ENCODE measurements around the gene COX6A2.

The COX6A2 gene

GRCh38 chr16:31404353-31405064 is 23.7 kb downstream of the COX6A2 start:
- Histone ChIP-seq H3K27ac (no peak overlapping the region), H3K4me3 (peak overlapping the region; percentile 17)
- TF ChIP-seq CTCF (IDR thresholded peaks at IDR 0.05): no peak
- DNase-seq (ENCODE audit: low spot score): no peak

- TF ChIP-seq CTCF (IDR thresholded peaks at IDR 0.05): no peak
- no peak for DNase-seq (ENCODE audit: low spot score)
- Histone ChIP-seq H3K27ac (no peak overlapping the region), H3K4me3 (peak overlapping the region; percentile 17)
Observed at GRCh38 chr16:31403590-31404352, 24.4 kb downstream of the COX6A2 start.

GRCh38 chr16:31402687-31403086 is 25.5 kb downstream of the COX6A2 start:
- no peak for DNase-seq (ENCODE audit: low spot score)
- no peak for TF ChIP-seq CTCF (IDR thresholded peaks at IDR 0.05)
- Histone ChIP-seq H3K4me3 (no peak overlapping the region), H3K27ac (no peak overlapping the region)

- Histone ChIP-seq H3K4me3 (no peak overlapping the region), H3K27ac (no peak overlapping the region)
- no peak for TF ChIP-seq CTCF (IDR thresholded peaks at IDR 0.05)
- DNase-seq (ENCODE audit: low spot score): no peak
Observed at GRCh38 chr16:31401436-31401835, 26.7 kb downstream of the COX6A2 start.

GRCh38 chr16:31400191-31400590 is 28.0 kb downstream of the COX6A2 start:
- DNase-seq (ENCODE audit: low spot score): no peak

GRCh38 chr16:31397701-31398100 is 30.5 kb downstream of the COX6A2 start:
- H3K4me3 ChIP-seq: no peak overlapping the region
- no peak overlapping the region for H3K27ac ChIP-seq
- no peak for TF ChIP-seq CTCF (IDR thresholded peaks at IDR 0.05)
- no peak for DNase-seq (ENCODE audit: low spot score)

More at GRCh38 chr16:31400191-31400590, 28.0 kb downstream of the COX6A2 start:
- Histone ChIP-seq H3K4me3 (no peak overlapping the region), H3K27ac (no peak overlapping the region)
- no peak for TF ChIP-seq CTCF (IDR thresholded peaks at IDR 0.05)

Data from coronary artery (tissue), 2 donors.